Amniotic stem cell (primary cell): ENCODE results near the gene TBX1.

ENCODE experiments used
- DNase-seq: peaks from one replicate; lab custom pipeline; 2025; lab: John Stamatoyannopoulos, UW

TBX1 gene

GRCh38 chr22:19753996-19754700 is 6.4 kb upstream of the TBX1 start:
- no peak for DNase-seq

DNA sequence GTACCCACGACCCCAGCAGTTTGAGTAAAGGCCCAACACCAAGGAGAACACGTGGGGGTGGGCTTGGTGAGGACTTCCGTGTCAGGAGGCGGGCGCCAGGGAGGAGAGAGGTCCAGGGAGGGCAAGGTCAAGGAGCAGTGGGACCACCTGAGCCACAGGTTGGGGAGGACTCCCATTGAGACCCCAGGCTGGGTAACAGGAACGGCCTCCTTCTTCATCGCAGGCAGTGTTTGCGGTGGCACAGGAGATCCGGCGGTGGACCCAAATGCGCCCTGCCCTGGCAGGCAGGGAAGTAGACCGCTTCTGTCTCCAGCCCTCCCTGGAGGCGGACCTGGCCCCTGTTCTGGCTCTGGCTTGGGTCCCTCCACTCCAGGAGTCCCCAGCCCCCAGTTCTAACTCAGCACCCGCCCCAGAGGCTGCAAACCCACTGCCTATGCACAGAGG is 5.9 kb upstream of the TBX1 start:
- DNase-seq: no peak

GRCh38 chr22:19755145-19755710 is 5.3 kb upstream of the TBX1 start:
- DNase-seq: no peak

GRCh38 chr22:19755722-19756287 is 4.8 kb upstream of the TBX1 start:
- DNase-seq: no peak

GRCh38 chr22:19756288-19757128 is 4.1 kb upstream of the TBX1 start:
- no peak for DNase-seq

DNA sequence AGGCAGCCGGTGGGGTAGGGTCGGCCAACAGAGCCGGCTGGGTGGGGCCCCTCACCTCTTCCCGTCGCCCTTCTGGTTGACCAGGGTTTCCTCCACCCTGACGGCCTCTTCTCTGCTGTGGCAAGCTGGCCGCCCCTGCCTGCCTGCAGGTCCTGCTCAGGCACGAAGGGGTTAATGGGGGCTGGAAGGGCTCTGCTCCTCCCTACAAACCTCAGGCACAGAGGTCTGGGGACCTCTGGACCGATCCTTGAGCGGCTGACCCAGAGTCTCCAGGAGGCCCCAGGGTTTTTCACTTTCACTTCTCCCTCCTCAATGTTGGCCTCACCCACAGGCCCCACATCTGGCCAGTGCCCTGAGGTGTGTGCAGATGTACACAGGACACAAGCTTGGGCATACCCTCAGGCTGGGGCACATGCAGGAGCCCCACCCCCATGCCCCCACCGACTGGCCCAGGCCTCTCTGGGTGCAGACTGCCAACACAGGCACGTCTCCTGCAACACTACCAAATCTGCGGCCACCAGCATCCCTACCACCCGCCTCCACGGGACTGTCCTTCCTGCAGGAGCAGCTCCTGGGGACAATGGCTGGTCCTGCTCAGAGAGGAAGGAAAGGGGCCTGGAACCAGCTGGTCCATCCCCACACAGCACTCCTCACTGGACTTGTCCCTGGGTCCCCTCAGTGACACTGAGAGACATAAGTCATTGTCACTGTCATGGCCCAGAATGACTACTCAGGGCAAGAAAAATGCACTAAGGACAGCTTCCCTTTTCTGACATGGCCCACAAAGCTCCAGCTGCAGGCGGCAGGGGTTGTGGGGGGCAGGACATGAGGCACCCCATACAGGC is 3.2 kb upstream of the TBX1 start:
- no peak for DNase-seq

DNA sequence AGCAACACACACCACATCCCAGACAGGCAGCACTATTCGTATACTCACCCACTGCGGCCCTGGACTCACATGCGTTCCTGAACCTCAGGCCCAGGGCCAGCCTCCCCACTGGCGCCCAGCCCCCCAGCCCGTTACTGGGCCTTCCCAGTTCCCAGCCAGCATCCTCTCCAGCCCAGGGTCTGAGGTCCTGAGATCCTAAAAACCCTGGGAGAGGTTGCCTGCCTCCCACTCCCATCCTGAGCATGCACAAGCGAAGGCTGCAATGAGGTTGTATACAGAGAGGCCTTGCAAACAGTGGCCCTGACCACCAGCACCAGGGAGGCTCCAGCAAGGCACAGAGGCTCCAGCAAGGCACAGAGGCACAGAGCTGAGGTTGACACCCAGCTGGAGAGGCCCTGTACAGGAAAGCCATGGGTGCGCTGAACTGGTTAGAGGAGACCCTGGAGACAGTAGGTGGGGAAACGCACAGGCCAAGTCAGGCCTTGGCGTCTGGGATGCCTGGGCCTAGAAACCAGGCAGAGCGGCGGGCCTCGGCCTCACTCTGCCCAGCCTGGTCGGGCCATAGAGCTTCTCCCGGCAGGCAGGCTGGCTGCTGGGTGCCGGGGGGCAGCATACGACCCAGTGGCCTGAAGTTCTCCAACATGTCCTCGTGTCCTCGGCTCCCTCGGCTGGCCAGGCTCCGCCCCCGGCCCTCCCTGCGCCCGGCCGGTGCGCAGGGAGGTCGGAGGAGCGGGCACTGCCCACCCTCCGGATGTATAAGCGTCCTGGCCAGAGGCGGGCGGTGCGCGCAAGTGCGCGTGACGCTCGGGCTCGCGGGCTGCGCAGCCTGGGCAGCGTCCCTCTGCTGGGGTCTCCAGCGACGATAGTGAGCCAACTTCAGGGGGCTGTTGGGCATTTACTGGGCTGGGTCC is 2.3 kb upstream of the TBX1 start:
- DNase-seq: no peak

GRCh38 chr22:19758896-19759426 is 1.6 kb upstream of the TBX1 start:
- no peak for DNase-seq

GRCh38 chr22:19759427-19760057 is 1.0 kb upstream of the TBX1 start:
- DNase-seq: no peak

GRCh38 chr22:19760951-19761724 is 560 bp downstream of the TBX1 start:
- no peak for DNase-seq

DNA sequence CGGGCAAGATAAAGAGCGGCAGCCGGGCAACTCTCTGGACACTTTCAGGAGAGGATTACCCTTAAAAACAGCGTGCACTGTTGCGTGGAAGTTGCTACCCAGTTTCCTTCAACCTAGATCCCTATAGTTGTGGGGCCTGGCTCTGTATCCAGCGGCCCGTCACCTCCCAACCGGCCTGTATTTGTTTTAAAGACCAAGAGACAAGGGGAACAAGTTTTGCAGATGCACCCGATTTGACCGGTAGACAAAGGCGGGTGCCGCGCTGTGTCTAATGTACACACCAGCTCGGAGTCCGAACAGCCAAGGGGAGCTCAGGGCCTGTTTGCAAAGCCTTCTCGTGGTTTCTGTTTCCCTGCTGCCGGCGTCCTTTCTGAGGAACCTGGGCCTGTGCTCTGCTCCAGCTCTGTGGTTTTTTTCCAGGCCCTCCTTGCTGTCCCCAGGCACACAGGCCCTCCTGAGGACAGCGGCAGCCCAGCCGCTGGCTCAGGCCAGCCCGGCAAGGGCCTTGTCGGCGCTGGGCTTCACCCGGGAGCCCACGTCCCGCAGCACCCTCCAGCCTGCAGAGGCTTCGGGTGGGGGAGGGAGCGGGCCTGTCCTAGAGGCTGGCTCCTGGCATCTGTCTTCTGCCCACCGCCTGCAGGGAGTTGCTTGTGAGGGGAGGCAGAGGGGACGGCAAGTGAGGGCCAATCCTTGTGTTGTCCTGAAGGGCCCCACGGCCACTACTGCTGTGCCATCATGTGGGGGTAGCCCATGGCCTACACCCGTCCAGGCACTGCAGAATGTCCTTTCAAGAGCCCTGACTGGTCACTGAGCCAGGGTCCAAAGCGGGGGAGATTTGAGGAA is 1.4 kb downstream of the TBX1 start:
- DNase-seq: no peak

DNA sequence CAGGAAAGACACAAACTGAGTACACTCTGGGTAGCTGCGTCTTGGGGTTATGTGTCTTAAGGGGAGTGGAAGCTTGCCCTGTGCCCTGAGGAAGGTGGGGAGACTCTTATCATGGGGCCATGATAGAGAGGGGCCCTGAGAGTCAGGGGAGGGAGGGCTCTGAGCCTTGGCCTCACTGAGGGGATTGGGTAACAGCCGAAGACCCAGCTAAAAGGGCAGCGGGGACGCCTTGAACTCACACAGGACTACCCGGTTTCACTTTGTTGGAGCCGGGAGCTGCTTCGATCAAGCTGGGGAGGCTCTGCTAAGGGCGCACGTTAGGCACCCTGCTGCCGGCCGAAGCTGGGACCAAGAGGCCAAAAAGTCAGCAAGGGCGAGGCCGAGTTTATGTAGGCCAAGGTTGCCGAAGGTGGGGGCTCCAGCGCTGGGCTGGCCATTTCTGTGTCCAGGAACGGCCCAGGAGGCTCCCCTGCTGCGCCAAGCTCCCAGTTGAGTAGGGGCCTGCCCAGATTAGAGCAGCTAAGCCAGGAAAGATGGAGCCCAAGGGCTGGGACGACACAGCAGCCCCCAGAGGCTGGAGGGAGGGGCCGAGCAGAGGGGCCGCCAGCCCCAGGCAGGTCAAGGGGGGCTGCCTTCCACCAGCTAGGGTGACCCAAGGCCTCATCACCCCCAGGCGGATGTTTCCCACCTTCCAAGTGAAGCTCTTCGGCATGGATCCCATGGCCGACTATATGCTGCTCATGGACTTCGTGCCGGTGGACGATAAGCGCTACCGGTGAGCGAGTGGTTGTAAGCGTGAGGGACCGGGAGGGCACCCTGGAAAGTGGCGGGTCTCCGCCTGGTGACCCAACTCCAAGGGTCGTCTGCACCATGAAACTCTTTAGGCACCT is 2.2 kb downstream of the TBX1 start:
- DNase-seq: no peak

DNA sequence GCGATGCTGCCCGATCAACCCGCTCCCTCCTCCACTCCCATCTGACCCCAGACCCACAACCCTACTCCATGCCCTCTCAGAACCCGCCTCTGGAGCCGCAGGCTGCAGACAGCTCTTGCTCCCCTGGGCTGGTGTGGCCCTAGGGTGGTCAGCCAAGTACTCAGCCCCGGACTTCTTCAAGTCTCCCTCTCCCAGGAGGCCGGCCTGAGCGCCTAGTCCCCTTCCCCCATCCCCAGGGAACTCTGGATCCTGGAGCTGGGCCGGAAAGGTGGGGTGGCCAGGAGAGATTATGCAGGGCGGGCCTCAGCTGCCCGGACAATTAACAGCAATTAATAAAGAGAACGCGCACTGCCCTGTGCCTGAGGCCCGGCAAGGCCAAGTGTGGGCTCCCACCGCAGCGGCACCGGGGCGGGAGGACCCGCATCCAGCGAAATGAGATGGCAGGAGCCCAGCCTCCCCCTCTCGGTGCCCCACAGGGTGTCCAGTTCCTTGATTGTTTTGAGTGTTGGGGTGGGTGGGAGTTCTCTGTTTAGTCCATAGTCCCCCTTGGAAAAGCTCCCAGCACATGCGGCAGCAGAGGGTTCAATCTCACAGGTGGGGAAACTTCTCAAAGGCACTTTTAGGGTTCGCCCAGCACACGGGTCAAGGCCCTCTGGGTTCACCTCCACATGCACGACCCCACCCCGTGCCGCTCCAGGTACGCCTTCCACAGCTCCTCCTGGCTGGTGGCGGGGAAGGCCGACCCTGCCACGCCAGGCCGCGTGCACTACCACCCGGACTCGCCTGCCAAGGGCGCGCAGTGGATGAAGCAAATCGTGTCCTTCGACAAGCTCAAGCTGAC is 3.1 kb downstream of the TBX1 start:
- no peak for DNase-seq

DNA sequence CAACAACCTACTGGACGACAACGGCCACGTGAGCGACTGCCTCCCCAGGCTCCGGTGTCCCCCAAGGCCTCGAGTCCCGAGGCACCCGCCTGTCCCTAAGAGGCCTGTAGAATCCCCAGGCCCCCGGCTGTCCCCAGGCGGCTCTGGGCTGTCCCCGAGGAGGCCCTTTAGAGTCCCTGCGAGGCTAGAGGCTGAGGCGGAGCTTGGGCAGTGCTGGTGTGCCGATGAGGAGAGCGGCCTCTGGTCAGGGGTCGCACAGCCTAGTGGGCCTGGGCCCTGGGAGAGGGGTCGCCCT is 3.7 kb downstream of the TBX1 start:
- DNase-seq: no peak

GRCh38 chr22:19764636-19765476 is 4.3 kb downstream of the TBX1 start:
- DNase-seq: no peak
